Mucosa of rectum (tissue), 2 donors: ENCODE measurements around the gene IPCEF1.

Source experiments
- H3K27ac ChIP-seq, 2 donors: one replicate each; pipeline ENCODE4 v1.7.0; 2013; ENCODE audit warnings: inconsistent platforms in 2 of 2, low read depth in 2 of 2, low read length in 2 of 2
- H3K27me3 ChIP-seq, 2 donors: one replicate each; pipeline ENCODE4 v1.7.0; 2013; ENCODE audit warnings: low read length in 2 of 2; ENCODE audit not compliant: control insufficient read depth in 2 of 2, insufficient read depth in 2 of 2
- H3K36me3 ChIP-seq, 2 donors: one replicate each; pipeline ENCODE4 v1.7.0; 2013; ENCODE audit warnings: low read length in 2 of 2; ENCODE audit not compliant: control insufficient read depth in 2 of 2, insufficient read depth in 2 of 2
- H3K4me1 ChIP-seq, 2 donors: one replicate each; pipeline ENCODE4 v1.7.0; 2013; ENCODE audit warnings: low read length in 2 of 2, mild to moderate bottlenecking in 1 of 2; ENCODE audit not compliant: control insufficient read depth in 2 of 2, insufficient read depth in 2 of 2
- H3K4me3 ChIP-seq, 2 donors: one replicate each; pipeline ENCODE4 v1.7.0; 2013; ENCODE audit warnings: low read length in 2 of 2
- H3K9ac ChIP-seq, 2 donors: one replicate each; pipeline ENCODE4 v1.7.0; 2013; ENCODE audit warnings: low read length in 2 of 2, low read depth in 1 of 2, mild to moderate bottlenecking in 1 of 2
- H3K9me3 ChIP-seq, 2 donors: one replicate each; pipeline ENCODE4 v1.7.0; 2013; ENCODE audit warnings: low read length in 2 of 2; ENCODE audit not compliant: control insufficient read depth in 2 of 2
- donor health status: healthy.
- donor health status: Normal muscosa, but diverticular disease.

The IPCEF1 gene

DNA sequence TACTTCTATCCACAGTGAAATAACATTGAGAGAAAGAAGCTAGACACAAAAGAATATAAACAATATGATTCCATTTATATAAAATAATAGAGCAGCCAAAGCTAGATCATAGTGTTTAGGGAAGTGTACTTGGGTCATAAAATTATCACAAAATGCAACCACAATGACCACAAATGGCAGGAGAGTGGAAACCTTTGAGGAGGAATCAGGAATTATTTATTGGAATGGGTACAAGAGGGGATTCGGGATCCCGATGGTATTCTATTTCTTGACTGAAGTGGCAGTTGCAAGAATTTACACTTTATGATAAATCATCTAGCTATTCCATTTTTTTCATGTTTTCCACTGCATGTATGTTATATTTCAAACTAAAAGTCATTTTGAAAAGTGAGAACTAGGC is 76.1 kb downstream of the IPCEF1 start:
- H3K4me1 ChIP-seq = peaks cover 0 to 4% of the 10 kb centered on the region in 2 donors
- H3K36me3 ChIP-seq = no peaks in the 10 kb centered on the region
- H3K4me3 ChIP-seq = no peak overlapping the region
- H3K9ac ChIP-seq = no peak overlapping the region
- H3K27ac ChIP-seq = no peak overlapping the region
- no peaks in the 10 kb centered on the region for H3K27me3 ChIP-seq
- no peaks in the 10 kb centered on the region for H3K9me3 ChIP-seq

DNA sequence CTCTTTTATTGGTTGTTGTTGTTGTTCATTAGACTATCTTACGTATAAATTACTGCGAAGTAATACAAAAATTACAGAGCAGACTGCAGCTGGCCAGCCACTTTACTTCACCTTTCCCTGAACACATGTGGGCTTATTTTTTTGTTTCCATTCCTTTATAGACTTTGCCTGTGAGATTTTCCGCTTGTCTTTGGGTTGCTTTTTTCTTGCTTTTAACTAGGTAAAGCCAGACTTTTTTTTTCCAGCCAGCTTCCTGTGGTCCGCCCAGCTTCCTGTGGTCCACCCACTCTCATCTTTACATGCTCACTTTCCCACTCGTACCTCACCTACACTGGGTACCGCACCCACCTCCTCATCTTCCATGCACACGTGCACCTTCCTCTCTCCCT is 79.0 kb downstream of the IPCEF1 start:
- no peaks in the 10 kb centered on the region for H3K36me3 ChIP-seq
- no peak overlapping the region for H3K27ac ChIP-seq
- H3K9ac ChIP-seq = peak overlapping the region in 1 of 2 donors; percentile 8
- peaks cover 0 to 4% of the 10 kb centered on the region in 2 donors for H3K4me1 ChIP-seq
- no peaks in the 10 kb centered on the region for H3K27me3 ChIP-seq
- peak overlapping the region in 1 of 2 donors; percentile 28 for H3K4me3 ChIP-seq
- no peaks in the 10 kb centered on the region for H3K9me3 ChIP-seq

DNA sequence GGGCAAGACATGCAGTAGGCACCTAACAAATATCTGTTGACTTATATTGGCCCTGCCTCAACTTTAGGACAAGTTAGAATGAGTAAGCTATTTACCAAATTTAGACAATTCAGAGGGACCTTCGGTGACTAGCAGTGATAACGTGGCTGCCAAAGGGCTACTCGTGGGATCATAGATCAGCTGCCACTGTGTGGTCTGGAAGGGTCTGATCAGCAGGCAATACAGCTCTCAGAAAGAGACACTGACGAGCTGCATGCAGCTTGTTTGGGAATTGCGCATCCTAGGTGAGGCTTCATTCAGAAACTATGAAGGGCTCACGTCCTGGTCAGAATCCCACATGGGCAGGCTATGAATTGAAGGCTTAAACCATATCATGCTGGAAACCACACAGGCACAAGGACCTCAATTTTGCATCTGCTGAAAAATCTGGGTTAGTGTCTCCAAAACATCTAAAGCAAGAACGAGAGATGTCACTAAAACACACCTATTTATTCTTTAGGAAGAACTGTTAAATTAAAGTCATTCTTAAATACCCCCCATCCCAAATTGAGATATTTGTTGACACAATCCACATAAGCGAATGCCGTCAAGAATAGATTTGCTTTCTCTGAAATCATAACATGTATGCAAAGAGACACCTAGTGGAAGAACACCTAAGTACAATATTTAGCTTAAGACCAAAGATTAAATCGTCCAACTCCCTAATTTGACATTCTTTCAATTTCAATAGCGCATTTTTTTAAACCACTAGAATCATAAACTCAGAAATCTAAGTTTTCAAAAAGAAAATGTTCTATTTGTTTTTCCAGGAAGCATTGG is 79.6 kb downstream of the IPCEF1 start:
- Histone ChIP-seq H3K27ac (no peak overlapping the region), H3K4me3 (peak overlapping the region in 1 of 2 donors; percentile 28), H3K4me1 (peaks cover 0 to 4% of the 10 kb centered on the region in 2 donors), H3K36me3 (no peaks in the 10 kb centered on the region), H3K9ac (peak overlapping the region in 1 of 2 donors; percentile 8), H3K9me3 (no peaks in the 10 kb centered on the region), H3K27me3 (no peaks in the 10 kb centered on the region)

DNA sequence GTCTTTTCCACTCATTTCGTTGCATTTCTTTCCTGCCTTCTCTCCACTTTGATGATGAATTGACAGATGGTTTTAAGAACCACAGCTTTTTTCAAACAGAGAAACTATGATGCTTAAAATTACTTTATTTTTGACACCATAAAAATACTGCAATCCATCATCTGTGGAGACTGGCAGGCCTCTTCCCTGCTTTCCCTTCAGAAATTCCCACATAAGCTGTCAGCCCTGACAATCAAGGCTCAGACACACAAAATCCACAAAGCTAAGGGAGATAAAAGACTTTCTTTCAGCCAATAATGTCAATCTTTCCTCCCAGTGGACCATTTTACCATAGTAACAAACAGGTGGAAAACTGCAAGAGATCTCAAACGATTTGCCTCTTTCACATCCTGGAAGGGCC is 82.4 kb downstream of the IPCEF1 start:
- no peaks in the 10 kb centered on the region for H3K9me3 ChIP-seq

DNA sequence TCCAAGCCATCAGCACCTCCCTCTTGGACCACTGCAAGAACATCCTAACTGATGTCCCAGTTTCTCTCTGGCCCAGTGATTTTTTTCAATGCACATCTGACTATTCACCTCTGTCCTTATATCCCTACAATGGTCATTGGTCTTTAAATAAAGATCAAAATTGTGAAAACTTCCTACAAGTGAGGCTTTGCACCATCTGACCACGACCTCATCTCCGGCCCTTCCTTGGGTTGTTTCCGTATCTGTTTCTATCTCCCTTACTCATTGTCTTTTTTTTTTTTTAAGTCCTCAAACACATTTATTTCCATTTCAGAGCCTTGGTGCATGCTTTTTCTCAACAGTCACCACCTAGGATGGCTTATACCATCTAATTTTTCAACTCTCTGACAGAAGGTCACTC is 88.1 kb downstream of the IPCEF1 start:
- no peak overlapping the region for H3K4me3 ChIP-seq
- H3K9ac ChIP-seq = no peak overlapping the region
- H3K4me1 ChIP-seq = no peaks in the 10 kb centered on the region
- H3K27ac ChIP-seq = no peak overlapping the region
- H3K36me3 ChIP-seq = no peaks in the 10 kb centered on the region
- H3K27me3 ChIP-seq = no peaks in the 10 kb centered on the region
- H3K9me3 ChIP-seq = no peaks in the 10 kb centered on the region

More for the DNA sequence above, 82.4 kb downstream of the IPCEF1 start:
- Histone ChIP-seq H3K4me1 (peaks cover 0 to 4% of the 10 kb centered on the region in 2 donors), H3K27ac (no peak overlapping the region), H3K9ac (no peak overlapping the region), H3K4me3 (no peak overlapping the region), H3K36me3 (no peaks in the 10 kb centered on the region), H3K27me3 (no peaks in the 10 kb centered on the region)

DNA sequence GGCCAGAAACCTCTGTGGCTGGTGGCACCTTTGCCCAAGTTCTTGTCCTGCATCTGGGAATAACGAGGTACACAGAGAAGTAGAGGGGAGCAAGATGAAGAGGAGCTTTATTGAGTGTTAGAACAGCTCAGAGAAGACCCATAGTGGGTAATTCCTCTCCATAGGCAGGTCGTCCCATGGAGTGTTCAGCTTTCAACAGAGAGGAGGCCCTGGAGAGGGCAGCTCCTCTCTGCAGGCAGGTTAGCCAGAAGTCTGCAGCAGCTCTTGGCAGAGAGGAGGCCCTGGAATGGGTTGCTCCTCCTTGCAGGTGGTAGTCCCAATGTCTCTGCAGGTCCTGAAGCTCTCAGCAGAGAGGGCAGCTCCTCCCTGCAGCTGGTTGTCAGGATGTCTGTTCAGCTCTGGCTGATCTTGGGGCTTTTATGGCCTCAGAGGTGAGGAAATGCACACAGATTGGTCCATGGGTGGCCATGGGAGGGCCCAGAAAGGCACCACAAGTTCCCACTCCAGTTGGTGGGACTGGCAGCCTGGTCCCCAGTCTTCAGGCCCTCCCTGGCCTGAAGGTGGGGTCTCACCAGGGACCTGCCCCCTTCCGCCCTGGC is 89.0 kb downstream of the IPCEF1 start:
- H3K36me3 ChIP-seq = no peaks in the 10 kb centered on the region
- H3K27me3 ChIP-seq = no peaks in the 10 kb centered on the region
- H3K9me3 ChIP-seq = no peaks in the 10 kb centered on the region
- H3K4me3 ChIP-seq = no peak overlapping the region
- no peak overlapping the region for H3K9ac ChIP-seq
- no peaks in the 10 kb centered on the region for H3K4me1 ChIP-seq
- no peak overlapping the region for H3K27ac ChIP-seq

DNA sequence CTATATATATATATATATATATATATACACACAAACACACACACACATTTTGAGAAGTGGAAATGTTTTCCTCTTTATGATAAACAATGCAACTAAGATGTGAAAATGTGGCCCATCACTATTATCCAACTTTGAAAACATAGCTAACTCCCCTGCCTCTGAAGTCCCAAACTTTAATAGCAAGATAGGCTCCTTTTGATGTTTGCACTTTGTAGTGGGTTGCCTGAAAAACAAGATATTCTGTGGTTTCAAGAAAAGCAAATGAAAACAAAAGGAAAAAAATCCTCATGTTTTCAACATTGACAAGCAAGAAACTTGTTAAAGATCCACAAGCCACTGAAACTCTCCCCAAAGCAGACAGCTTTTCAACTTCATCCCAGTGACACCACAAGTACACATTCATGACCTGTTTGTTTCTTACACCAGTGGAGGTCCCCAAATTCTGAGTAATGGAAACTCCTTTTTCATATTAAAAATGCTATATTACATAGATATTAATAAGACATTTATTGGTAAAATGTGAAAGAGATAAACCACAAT is 90.0 kb downstream of the IPCEF1 start:
- Histone ChIP-seq H3K27me3 (no peaks in the 10 kb centered on the region), H3K9me3 (no peaks in the 10 kb centered on the region), H3K4me3 (no peak overlapping the region), H3K36me3 (no peaks in the 10 kb centered on the region), H3K9ac (no peak overlapping the region), H3K27ac (no peak overlapping the region), H3K4me1 (no peaks in the 10 kb centered on the region)

DNA sequence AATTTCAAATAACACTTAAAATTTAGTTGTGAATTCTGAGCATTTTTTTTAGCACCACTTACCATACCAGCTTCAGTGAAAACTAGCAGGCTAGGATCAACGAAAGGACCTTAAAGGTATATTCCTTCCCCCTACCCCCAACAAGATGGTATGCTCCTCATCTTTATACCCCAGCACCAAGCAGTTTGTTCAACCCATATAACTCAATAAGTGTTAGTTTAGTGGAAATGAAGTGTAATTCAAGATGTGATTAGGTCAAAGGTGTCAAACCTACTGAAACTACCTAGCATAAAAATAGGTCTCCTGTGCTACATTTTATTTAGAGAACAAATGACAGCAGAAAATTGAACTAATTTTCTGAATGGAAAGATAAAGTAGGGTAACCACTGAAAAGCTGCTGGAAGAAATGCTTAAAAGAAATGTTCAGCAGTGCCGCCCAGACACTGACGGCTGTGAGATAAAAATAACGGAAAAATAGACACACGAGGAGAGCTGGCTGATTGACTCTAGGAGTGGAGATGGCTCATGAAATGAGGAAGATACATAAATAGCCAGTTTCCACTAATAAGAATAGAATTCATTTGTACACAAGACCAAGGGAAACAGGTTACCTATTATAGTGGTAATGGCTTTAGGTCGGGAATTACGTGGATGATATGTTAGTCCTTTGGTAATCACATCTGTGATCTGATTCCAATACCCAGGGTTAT is 94.8 kb downstream of the IPCEF1 start:
- H3K9me3 ChIP-seq = no peaks in the 10 kb centered on the region
- H3K36me3 ChIP-seq = no peaks in the 10 kb centered on the region
- no peak overlapping the region for H3K4me3 ChIP-seq
- no peak overlapping the region for H3K27ac ChIP-seq
- H3K9ac ChIP-seq = no peak overlapping the region
- no peaks in the 10 kb centered on the region for H3K27me3 ChIP-seq
- peaks cover 0 to 4% of the 10 kb centered on the region in 2 donors for H3K4me1 ChIP-seq

DNA sequence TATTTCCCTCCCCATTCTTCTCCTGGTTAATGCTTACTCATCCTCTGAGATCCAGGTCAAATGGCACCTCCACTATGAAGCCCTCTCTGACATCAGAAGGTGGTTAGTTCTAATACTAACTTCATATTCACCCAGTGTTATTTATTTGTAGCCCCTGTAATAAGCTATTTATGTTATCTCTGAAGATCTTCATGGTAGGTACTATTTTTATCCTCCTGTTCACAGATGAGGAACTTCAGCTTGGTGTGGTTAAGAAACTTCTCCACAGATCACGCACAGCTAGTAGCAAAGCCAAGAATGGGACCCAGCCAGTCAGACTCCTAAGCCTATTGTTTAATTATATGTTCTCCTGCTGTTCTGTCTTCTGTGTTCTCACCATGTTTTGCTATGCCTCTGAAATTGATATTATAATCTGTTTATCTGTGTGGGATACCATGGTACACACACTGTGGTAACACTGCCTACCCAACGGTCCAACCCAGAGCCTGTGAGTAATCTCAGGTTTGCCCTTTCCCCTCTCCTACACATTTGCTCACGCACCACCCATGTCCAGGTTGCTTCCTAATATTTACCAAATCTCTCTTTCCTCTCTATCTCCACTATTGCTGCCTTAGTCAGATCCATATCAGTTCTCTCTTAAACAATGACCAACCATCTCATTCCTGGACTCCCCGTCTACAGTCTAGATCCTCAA is 98.4 kb downstream of the IPCEF1 start:
- Histone ChIP-seq H3K9ac (no peak overlapping the region), H3K27ac (no peak overlapping the region), H3K9me3 (no peaks in the 10 kb centered on the region), H3K36me3 (no peaks in the 10 kb centered on the region), H3K4me1 (peaks cover 0 to 4% of the 10 kb centered on the region in 2 donors), H3K4me3 (no peak overlapping the region), H3K27me3 (no peaks in the 10 kb centered on the region)
